GM21367 (cell line): ENCODE data around the gene NCK2.
"Not testable (repeated sequence)": the region's sequence is repeated elsewhere in the genome, so short reads cannot be mapped to it uniquely, and the experiment has no call there.

Experiments
- ATAC-seq: cut with Tn5 transposase; IDR thresholded peaks from one replicate; pipeline ENCODE4 v1.9.1; 2021; ENCODE audit not compliant: unreplicated experiment

Gene NCK2

DNA sequence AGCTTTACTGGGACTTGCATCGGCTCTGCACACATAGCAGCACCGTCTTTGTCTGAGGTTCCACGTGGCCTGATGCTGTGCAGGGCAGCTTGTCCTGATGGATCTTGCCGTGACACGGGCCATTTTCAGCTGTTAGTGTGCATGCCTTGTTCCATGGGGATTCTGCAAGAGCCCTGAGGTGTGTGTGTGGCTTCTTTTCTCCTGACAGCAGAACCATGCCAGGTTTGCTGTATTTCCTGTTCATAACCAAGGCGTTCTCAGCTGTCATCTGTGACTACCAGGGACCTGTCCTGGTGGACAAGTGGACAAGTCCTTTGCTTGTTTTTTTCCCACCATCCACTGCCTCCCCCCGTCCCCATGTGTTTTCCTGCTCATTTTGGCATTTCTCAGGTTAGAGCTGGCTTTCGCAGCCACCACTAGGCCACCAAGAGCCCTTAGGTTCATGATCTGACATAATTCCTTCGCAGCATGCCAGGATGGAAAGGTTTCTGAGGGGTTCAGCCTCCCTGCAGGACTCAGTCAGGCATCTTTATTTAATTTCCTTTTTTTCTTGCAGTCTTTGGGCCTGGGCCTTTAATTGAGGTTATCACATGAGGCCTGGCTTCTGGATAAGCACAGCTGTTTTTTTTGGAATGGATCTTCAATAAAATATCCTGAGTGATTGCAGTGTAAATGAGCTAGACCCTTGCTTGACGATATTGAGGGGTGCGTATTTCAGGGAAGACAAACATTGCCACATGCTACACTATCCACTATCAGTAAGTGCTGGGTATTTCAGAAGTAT is 139.4 kb downstream of the NCK2 start:
- no peak for ATAC-seq

DNA sequence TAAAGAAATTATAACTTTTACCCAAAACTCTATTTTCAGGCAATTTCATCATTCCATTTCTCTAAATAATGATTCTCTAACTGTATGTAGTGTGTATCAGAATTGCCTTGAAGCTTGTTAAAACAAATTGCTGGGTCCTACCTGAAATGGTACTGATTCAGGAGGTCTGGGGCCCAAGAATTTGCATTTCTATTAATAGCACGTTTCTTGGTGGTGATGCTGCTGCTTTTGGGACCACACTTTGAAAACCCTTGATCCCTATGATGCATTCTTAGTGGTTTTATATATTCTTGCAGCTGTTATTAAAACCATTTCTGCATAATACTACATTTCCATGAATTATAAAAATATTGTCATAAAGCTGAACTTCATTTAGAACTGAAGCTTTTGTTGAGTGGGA is 140.7 kb downstream of the NCK2 start:
- ATAC-seq, result peak; percentile 64

DNA sequence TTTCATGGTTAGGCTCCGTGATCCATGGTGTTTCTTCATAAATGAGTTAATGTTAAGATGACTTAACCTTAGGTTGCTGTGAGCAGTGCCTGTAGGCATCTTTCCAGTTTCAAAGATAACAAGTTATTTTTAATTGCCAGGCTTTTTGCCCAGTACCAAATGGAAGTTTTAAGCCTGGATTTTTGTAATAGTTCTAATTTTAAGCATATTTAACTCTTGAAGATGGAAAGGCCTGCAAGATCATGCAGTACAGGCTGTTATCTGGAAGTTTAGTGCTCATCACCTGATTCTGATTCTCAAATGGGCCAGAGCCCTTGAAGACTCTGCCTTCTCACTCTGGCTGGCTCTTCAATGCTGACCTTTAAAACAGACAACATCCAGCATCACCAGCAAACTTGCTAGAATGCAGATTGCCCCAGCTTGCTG is 141.3 kb downstream of the NCK2 start:
- no peak for ATAC-seq

DNA sequence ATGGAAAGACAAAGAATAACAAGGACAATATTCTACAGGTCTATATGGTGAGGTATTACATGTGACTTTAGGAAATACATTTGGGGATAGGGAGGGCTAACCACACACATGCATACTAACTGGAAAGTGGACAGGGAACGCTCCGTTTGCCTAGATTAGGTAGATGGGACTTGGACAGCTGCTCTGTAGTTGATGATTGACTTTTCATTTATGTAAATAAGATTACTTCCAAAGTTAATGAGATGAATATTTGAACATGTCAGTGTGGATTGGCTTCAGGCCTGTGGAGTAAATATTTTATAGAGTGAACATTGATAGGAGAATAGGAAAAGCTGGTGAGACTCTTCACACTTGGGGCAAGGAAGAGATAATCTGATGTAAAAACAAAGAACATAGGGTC is 142.0 kb downstream of the NCK2 start:
- no peak for ATAC-seq

DNA sequence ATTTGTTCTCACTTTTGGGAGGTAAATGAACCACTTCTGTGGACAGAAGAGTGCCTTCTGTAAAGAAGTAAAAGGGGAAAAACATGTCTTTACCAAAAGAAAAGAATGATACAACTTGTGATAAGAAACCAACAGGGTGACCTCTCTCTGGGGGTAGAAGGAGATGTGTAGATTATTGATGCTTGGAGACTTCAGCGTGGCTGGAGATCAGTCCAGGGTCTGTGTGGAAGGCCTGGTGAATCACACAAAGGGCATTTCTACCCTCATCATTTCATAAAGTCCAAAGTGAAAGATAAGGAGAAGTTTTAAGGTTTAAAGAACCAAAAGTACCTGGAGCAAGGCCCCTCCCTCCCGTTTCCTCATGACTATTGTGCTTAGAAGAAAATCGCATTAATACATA is 142.5 kb downstream of the NCK2 start:
- no peak for ATAC-seq

DNA sequence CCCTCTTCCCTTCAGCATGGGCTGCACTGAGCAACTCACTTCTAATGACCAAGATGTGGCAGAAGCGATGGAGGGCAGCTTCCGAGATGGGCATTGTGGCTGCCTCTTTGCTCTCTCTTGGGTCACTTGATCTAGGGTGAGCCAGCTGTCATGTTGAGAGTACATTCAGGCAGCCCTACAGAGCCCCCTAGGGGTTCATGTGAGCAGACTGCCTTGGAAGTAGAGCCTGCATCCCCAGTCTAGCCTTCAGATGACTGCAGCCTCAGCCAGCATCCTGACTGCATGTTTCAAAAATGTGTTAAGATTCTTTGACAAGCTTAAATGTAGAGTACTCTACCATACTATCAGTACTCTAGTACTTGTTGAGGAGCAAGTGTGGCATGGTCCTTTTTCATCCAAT is 143.9 kb downstream of the NCK2 start:
- ATAC-seq, result no peak

DNA sequence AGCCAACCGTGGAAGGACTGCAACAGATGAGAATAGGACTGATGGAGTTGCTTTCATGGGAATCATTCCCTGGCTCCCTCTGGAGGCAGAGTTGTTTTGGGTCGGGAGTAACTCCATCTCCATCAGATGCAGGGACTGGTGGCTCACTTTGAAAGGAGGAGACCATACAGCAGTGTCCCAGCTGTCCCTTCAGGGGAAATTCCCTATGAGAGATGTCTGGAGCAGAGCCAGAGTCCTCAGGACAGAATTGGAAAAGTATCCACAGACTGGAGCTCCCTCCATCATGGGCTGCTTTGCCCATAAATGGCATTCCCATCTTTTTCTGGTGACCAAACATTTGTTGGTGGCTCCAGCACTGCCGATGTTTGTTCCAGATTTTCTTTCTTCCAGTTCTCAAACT is 144.3 kb downstream of the NCK2 start:
- no peak for ATAC-seq

DNA sequence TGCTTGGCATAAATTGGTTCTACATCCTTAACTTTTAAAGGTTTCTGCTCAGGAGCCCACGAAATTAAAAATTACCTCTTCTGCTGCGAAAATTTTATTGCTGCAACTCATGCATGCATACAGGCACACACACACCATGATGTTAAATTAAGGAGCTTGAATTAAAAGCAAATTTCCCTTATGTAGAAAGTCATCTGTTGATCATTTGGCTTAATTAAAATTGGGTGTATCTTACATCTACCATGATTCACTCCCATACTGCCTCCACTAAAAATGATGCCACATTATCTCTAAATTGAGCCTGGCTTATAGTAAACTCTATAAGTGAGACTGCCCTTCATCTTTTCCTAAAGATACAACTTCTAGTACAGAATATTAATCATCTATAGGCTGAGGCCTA is 145.4 kb downstream of the NCK2 start:
- no peak for ATAC-seq

DNA sequence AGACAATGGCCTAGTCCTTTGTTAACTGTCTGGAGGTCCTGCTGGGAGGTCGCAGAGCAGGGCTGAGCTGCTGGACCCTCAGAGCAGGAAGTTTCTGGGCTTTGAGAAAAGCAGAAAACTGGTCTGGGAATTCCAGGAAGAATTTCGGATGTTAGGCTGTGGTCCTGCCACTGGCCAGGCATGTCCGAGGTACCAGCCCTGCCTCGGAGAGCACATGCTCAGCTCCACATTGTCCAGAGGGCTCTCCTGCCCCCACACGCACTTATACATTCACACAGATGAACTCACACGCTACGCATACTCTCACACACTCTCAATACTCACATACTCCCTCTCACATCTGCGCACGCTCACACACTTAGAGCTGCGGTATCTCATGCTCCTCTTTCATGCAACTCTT is 146.1 kb downstream of the NCK2 start:
- ATAC-seq, result no peak

DNA sequence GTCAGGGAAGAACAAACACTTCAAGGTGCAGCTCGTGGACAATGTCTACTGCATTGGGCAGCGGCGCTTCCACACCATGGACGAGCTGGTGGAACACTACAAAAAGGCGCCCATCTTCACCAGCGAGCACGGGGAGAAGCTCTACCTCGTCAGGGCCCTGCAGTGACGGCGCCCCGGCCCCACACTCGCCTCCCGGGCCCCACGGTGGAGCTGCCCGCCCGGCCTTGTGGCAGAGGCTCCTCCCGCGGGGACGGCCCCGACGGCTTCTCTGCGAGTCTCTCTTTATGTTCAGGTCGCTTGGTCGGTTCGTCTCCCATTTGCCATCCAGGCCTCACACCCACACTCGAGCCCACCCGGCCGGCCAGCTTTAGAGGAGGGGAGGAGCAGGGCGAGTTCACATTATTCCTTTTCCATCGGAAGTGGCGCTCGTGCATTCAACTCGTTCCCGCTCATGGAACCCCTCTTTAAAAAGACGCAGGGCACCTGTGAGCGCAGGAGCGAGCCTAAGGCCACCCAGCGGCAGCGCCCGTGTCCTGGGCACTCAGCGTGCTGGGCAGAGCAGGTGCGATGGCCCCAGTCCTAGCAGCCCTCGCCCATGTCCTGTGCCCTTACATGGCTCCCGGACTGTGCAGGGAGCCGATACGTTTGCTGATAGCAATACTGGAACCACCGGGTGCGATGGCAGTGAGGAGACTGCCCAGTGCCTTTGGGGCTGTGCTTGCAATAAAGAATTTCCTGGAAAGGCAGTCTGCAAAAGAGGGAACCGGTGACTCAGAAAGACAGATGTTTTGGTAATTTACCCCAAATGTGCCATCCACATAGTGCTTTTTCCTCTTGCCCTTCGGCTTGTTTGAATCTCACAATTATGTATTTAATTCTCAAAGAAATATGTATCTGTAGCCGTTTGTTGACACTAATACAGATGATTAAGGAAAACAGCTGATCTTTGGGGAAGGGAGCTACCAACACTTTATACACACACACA is 148.6 kb downstream of the NCK2 start:
- no peak for ATAC-seq

DNA sequence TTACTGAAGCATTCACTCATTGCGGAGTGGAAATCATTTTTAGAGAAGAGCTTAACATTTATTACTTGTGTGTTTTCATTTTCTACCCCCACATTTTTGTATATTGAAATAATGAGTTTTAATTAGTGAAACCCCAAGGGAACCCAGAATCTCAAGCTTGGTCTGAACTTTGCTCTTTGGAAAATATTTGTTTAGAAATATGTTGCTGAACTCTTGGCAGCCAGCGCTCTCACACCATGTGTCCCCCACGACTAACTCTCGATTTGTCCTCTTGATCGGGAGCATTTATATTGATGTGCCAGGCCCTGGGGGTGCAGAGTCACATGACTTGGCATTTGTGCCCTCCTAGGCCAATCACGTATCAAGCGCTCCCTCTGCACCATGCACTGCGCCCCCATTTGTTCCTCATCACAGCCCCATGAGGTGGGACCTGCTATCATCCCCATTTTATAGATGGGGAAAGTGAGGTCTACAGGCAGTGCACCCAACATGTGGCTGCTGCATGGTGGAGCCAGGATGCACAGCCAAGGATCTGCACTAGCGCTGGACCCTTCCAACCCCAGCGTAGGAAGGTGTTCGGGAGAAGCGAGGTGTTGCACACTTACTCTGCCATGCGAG is 149.7 kb downstream of the NCK2 start:
- no peak for ATAC-seq

DNA sequence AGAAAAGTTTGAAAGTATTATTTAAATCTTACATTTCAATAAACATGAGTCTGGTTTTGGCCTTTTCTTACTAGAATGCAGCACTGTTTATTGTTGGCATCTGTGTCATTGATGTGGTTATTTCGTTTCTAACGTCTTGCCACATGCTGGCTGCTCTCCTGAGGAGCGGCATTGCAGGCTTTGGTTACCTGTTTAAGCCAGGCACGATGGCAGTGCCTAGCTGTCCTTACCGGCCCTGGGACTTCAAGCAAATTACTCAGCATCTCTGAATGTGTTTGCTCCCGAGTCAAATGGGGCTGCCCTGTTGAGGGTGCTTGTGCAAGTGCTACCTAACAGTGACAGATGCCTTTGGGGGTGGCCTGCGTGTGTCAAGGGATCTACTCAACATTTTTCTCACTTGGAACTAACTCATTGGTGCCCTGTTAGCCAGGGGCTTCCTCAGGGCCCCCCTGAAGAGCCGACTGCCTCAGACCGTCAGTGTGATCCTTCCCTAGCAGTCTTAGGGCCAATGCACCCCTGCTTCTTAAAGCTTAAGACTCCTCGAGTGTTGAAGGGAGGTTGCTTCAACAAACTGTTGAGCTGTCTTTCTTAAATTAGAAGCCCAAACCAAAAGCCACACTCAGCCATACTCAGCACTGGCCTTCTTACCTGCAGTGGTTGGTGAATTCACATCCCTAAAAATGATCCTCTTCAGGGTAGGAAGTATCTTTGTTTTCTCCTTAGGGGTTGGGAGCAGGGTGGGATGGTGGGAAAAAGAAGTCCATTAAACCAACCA is 151.5 kb downstream of the NCK2 start:
- ATAC-seq, result no peak

DNA sequence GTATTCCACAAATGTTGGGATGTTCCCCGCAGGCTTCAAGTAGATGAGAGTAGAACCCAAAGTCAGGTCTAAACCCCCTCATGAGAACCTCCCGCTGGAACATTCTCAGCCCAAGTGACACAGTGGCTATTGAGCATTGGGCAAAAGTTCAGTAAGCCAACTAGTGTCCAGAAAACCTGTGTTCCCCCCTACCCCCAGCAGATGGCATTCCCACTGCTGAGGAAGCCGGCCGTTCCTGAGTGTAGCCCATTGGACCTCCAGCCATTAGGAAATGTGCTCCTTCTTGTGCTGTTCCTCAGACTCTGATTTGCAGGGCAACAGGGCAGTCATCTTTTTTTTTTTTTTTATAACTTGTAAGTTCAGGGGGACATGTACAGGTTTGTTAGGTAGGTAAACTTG is 152.1 kb downstream of the NCK2 start:
- no peak for ATAC-seq

DNA sequence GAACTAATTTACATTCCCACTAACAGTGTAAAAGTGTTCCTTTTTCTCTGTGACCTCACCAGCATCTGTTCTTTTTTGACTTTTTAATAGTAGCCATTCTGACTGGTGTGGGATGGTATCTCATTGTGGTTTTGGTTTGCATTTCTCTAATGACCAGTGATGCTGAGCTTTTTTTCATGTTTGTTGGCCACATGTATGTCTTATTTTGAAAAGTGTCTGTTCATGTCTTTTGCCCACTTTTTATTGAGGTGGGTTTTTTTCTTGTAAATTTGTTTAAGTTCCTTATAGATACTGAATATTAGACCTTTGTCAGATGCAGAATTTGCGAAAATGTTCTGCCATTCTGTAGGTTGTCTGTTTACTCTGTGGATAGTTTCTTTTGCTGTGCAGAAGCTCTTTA is 153.0 kb downstream of the NCK2 start:
- not testable (repeated sequence) for ATAC-seq

DNA sequence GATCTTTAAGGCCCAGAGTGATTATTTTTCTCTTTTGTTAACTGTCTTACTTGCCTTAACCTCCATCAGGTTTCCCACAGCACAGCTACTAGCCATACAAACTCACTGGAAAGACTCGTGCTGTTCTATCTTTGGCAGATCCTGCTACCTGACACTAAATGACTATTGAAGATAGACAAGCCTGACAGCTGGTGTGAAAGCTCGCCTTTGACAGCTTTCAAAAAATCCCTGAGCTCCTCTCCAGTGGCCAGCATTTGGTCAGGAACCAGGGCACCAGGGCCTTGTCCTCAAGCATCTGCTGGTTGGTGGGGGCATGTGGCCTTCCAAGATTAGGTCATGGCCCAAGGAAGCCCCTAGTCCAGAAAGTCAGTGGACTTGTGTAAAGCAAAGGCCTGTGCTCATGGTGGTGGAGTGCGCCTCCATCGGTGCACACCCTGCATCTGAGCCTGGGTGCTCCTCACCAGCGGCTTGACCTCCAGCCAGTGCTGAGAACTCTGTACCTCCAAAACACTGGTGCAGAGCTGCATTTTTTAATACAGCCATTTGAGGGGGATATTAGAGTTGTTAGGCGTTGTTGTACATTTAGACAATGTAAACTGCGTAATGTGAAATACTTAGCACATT is 158.5 kb downstream of the NCK2 start:
- ATAC-seq, result no peak

DNA sequence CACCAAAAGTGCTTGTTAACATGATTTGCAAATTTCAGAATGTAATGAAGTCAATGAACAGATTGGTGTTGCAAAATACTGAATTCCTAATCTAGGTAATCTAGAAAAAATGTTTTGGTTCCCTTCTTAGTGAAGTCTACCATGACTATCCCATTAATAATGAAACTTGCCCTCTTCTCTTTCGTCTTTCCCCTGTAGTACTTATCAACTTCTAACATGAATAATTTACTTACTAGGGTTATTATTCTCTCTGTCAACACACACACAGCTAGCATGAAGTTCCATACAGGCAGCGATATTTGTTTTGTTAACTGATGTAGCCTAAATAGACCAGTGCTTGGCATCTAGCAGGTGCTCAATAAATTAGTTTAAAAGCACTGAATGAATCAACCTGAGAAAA is 160.2 kb downstream of the NCK2 start:
- ATAC-seq, result peak; percentile 89

DNA sequence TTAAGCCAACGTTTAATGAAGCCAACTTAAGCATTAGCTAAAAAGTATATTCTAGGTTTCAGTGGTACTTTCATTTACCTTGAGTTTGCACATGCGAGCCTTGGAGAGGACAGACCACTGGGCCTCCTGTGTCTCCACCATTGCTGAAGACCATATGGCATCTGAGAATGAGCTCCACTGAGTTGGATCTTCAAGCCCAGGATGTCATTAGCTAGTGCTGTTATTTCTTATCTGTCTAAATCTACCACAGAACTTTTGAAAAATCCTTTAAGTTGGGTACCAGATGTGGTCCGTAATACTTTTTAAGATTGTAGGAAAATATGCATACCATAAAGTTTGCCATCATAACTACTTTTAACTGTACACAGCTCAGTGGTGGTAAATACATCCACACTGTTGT is 161.8 kb downstream of the NCK2 start:
- no peak for ATAC-seq

DNA sequence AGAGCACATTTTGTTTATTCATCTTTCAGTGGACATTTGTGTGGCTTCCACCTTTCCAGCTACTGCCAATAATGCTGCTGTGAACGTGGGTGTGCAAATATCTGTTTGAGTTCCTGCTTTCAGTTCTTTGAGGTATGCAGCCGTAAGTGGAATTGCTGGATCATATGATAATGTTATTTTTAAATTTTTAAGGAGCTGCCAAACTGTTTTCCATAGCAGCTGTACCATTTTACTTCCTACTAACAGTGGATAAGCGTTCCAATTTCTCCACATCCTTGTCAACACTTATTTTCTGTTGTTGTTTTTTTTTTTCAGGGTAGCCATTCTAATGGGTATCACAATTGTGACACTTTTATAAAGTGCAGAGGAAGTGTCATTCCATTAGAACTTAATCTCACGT is 162.5 kb downstream of the NCK2 start:
- ATAC-seq, result no peak

DNA sequence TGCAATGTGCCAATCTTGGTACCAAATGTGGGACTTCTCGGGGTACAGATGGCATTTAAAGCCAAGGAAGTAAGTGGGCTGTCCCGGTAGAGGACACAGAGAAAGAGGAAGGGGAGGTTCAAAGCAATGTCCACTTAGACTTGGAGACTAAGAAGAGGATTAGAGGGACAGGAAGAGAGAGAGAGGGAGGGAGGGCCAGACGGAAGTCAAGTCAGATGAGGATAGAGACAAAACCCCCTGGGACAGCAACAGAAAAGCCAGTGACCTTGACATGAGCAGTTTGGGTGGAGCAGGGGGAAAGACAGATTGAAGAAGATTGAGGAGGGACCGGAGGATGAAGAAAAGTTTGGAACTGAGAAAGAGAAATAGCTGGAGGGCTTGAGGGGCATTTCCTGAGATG is 164.5 kb downstream of the NCK2 start:
- ATAC-seq, result no peak

DNA sequence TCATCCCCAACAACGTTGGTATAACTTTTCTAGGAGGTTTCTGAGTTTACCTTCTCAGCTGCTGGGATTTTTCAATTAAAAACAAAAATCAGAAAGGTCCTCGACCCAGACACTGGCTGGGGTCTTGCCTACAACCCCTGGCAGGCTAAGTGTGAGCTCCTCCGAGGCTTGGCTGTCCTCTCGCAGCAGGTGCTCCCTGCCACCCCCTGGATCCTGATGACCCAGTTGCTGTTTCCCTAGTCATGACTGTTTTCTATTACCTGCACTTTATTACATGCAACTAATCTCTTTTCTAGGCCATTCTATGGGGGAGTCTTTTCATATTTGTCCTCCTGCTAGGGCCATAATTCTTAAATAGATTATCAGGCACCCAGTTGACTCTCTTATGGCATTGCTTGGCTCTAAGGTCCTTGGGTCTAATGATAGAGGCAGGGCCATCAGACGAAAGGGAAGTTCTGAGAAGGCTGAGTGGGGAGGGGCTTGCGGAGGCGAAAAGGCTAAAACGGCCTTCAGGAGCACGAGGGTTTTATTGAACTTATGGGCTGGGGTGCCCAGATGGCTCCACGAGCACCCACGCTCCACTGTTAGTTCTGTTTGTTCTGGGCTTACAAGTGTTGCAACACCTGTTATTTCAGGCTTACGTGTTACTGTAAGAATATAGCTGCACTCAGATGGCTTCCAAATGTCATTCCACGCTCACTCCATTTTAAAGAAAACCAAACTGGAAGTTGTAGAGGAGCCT is 166.0 kb downstream of the NCK2 start:
- ATAC-seq, result no peak
